ENCODE results near the gene SH2D7.

GRCh38 chr15:78058401-78058935 is 33.9 kb upstream of the SH2D7 start:
- TF ChIP-seq CTCF (IDR thresholded peaks at IDR 0.05) (no peak), POLR2A (IDR thresholded peaks at IDR 0.05) (no peak)
